Measurements from ENCODE around the gene TEAD1. TPM values are rescaled to one million over a fixed set of nuclear protein-coding genes. Genes with fewer than 3 reads are reported as not detected.
A peak's percentile ranks its signal among the peaks of the same experiment; 100 is the strongest.

The TEAD1 gene
- total RNA-seq, 1 donor from 2014 or later: 17.6 TPM

- H3K27me3 ChIP-seq (ENCODE audit: control insufficient read depth, insufficient read depth, low read length): no peaks in the 10 kb centered on the region
- H3K4me3 ChIP-seq (ENCODE audit: low read depth, low read length): no peak overlapping the region
- DNase-seq (ENCODE audit: low read depth): no peak
- no peaks in the 10 kb centered on the region for H3K36me3 ChIP-seq (ENCODE audit: control insufficient read depth, insufficient read depth, low read length)
- no peak for FAIRE-seq
- TF ChIP-seq, protein P1, sequence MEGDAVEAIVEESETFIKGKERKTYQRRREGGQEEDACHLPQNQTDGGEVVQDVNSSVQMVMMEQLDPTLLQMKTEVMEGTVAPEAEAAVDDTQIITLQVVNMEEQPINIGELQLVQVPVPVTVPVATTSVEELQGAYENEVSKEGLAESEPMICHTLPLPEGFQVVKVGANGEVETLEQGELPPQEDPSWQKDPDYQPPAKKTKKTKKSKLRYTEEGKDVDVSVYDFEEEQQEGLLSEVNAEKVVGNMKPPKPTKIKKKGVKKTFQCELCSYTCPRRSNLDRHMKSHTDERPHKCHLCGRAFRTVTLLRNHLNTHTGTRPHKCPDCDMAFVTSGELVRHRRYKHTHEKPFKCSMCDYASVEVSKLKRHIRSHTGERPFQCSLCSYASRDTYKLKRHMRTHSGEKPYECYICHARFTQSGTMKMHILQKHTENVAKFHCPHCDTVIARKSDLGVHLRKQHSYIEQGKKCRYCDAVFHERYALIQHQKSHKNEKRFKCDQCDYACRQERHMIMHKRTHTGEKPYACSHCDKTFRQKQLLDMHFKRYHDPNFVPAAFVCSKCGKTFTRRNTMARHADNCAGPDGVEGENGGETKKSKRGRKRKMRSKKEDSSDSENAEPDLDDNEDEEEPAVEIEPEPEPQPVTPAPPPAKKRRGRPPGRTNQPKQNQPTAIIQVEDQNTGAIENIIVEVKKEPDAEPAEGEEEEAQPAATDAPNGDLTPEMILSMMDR (IDR thresholded peaks at IDR 0.05; ENCODE audit: insufficient read depth, low read length, severe bottlenecking): no peak
These were observed 37.3 kb downstream of the TEAD1 start for GRCh38 chr11:12711496-12711895.

GRCh38 chr11:12712132-12712531 is 37.9 kb downstream of the TEAD1 start:
- DNase-seq (ENCODE audit: low read depth) (no peak), FAIRE-seq (no peak)
- TF ChIP-seq, protein P1 (IDR thresholded peaks at IDR 0.05; ENCODE audit: insufficient read depth, low read length, severe bottlenecking): no peak
- H3K36me3 ChIP-seq (ENCODE audit: control insufficient read depth, insufficient read depth, low read length): no peaks in the 10 kb centered on the region
- no peaks in the 10 kb centered on the region for H3K27me3 ChIP-seq (ENCODE audit: control insufficient read depth, insufficient read depth, low read length)
- no peak overlapping the region for H3K4me3 ChIP-seq (ENCODE audit: low read depth, low read length)

DNA sequence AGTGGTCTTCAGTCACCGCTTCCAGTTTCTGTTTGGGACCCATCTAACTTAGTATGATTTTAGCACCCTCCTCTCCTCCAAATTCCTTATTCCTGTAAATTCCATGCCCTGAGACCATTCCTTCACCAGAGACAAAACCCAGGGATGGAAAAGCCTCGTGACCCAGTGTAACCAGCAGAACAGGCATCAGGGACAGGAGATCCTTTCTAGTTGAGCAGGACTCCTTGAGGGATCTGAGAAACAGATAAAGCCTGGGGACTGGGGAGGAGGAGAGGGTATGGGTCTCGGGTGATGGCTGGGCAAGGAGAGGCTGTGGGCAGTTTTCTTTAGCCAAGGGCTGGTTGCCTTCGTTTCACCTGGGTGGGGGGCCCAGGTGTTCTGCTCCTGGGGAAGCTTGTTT is 40.9 kb downstream of the TEAD1 start:
- Histone ChIP-seq H3K36me3 (ENCODE audit: control insufficient read depth, insufficient read depth, low read length) (no peaks in the 10 kb centered on the region), H3K27me3 (ENCODE audit: control insufficient read depth, insufficient read depth, low read length) (no peaks in the 10 kb centered on the region)

GRCh38 chr11:12715941-12716340 is 41.7 kb downstream of the TEAD1 start:
- Histone ChIP-seq H3K27me3 (ENCODE audit: control insufficient read depth, insufficient read depth, low read length) (no peaks in the 10 kb centered on the region), H3K36me3 (ENCODE audit: control insufficient read depth, insufficient read depth, low read length) (no peaks in the 10 kb centered on the region), H3K4me3 (ENCODE audit: low read depth, low read length) (no peak overlapping the region)
- DNase-seq (ENCODE audit: low read depth) (no peak), FAIRE-seq (no peak)
- TF ChIP-seq, protein P1 (IDR thresholded peaks at IDR 0.05; ENCODE audit: insufficient read depth, low read length, severe bottlenecking): no peak

More for the DNA sequence above, 40.9 kb downstream of the TEAD1 start:
- H3K4me3 ChIP-seq (ENCODE audit: low read depth, low read length): no peak overlapping the region
- TF ChIP-seq, protein P1 (IDR thresholded peaks at IDR 0.05; ENCODE audit: insufficient read depth, low read length, severe bottlenecking): no peak
- DNase-seq (ENCODE audit: low read depth) (no peak), FAIRE-seq (no peak)

- TF ChIP-seq, protein P1 (IDR thresholded peaks at IDR 0.05; ENCODE audit: insufficient read depth, low read length, severe bottlenecking): no peak
- no peaks in the 10 kb centered on the region for H3K27me3 ChIP-seq (ENCODE audit: control insufficient read depth, insufficient read depth, low read length)
- H3K36me3 ChIP-seq (ENCODE audit: control insufficient read depth, insufficient read depth, low read length): no peaks in the 10 kb centered on the region
- DNase-seq (ENCODE audit: low read depth) (no peak), FAIRE-seq (no peak)
- no peak overlapping the region for H3K4me3 ChIP-seq (ENCODE audit: low read depth, low read length)
These were observed 42.6 kb downstream of the TEAD1 start for GRCh38 chr11:12716816-12717215.

DNA sequence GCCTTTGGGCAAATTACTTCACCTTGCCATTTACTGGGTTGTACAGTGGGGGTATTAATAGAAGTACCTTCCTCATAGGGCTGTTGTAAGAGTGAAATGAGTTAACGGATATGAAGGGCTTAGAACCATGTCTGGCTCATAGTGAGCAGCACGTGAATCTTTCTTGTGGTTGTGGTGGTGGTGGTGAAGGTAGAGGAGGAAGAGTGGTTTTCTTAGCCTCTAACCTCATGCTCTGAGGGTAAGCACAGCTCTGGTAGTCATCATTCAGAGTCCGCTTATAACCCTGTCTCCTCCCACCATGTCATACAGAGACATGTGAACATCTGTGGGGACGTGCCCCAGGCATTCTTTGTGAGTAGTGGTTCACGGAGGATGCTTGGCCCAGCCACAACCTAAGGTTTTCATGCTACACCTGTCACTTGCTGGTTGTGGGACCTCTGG is 43.6 kb downstream of the TEAD1 start:
- TF ChIP-seq, protein P1 (IDR thresholded peaks at IDR 0.05; ENCODE audit: insufficient read depth, low read length, severe bottlenecking): no peak
- no peaks in the 10 kb centered on the region for H3K27me3 ChIP-seq (ENCODE audit: control insufficient read depth, insufficient read depth, low read length)
- no peaks in the 10 kb centered on the region for H3K36me3 ChIP-seq (ENCODE audit: control insufficient read depth, insufficient read depth, low read length)
- DNase-seq (ENCODE audit: low read depth) (no peak), FAIRE-seq (peak; percentile 50)
- no peak overlapping the region for H3K4me3 ChIP-seq (ENCODE audit: low read depth, low read length)

Measured in bronchial epithelial cell (primary cell).